GM12878 (cell line): ENCODE data around the gene NSG1. TPM values are rescaled to one million over a fixed set of nuclear protein-coding genes. Genes with fewer than 3 reads are reported as not detected.

ENCODE experiments used
- polyA plus RNA-seq, 11 experiments: library from polyadenylated mRNA; depleted of rRNA in 4 of 11; unstranded in 6 of 11; stranded (reverse) in 5 of 11; fragments of >200 nt; fragmentation: Nextera tagmentation in 4 of 11; fragmentation: Illumina TruSeq in 1 of 11; extraction: Ambion mirVana in 4 of 11; extraction: Trizol in 1 of 11; gene quantifications; 1 replicate in 1 of 11; 2 replicates in 10 of 11; pipeline versions ENCODE4 v1.2.1 to v1.2.3, GENCODE V29; 2011 to 2016; ENCODE audit warnings: inconsistent platforms in 2 of 11, missing spikeins in 2 of 11, low read depth in 1 of 11
- total RNA-seq, 4 experiments: library from RNA; depleted of rRNA in 3 of 4; stranded (reverse); fragments of >200 nt in 3 of 4; fragmentation: Illumina TruSeq in 1 of 4; extraction: Trizol in 1 of 4; gene quantifications; 2 replicates each; pipeline versions ENCODE4 v1.2.1 to v1.2.3, GENCODE V29; 2013 to 2021

Gene NSG1
- total and polyA plus RNA-seq, 10 of the 15 experiments (the other 5 are each of a cell fraction or from before 2014, with no cell fraction given): 0.03 to 0.19 (median 0.10) TPM; not detected in 5

Other genes starting within 250 kb of the NSG1 start
- not detected in 2 replicates for gene OTOP1, start 160.2 kb upstream of the NSG1 start, total RNA-seq (2014; rRNA removed)
- not detected in 2 replicates for gene OTOP1, start 160.2 kb upstream of the NSG1 start, total RNA-seq (2014; rRNA removed; fragmentation: Illumina TruSeq; extraction: Trizol)
- gene OTOP1, start 160.2 kb upstream of the NSG1 start, total RNA-seq (2021): not detected in 2 replicates
- not detected in 2 replicates for gene OTOP1, start 160.2 kb upstream of the NSG1 start, polyA plus RNA-seq (2011; rRNA removed)
- not detected in 2 replicates for gene OTOP1, start 160.2 kb upstream of the NSG1 start, polyA plus RNA-seq (2014; fragmentation: Illumina TruSeq; extraction: Trizol)
- gene OTOP1, start 160.2 kb upstream of the NSG1 start, polyA plus RNA-seq (2014; fragmentation: Nextera tagmentation; extraction: Ambion mirVana): not detected
- gene OTOP1, start 160.2 kb upstream of the NSG1 start, polyA plus RNA-seq (2014; rRNA removed): not detected in 2 replicates
- gene OTOP1, start 160.2 kb upstream of the NSG1 start, polyA plus RNA-seq (2016; fragmentation: Nextera tagmentation; extraction: Ambion mirVana): not detected
- gene TMEM128, start 138.9 kb upstream of the NSG1 start, total RNA-seq (2014; rRNA removed): 19.5 and 25.5 TPM in 2 replicates
- 16.4 and 17.0 TPM in 2 replicates for gene TMEM128, start 138.9 kb upstream of the NSG1 start, total RNA-seq (2014; rRNA removed; fragmentation: Illumina TruSeq; extraction: Trizol)
- gene TMEM128, start 138.9 kb upstream of the NSG1 start, total RNA-seq (2021): 16.1 and 16.9 TPM in 2 replicates
- gene TMEM128, start 138.9 kb upstream of the NSG1 start, polyA plus RNA-seq (2011; rRNA removed): 44.2 and 56.7 TPM in 2 replicates
- 15.5 and 15.6 TPM in 2 replicates for gene TMEM128, start 138.9 kb upstream of the NSG1 start, polyA plus RNA-seq (2014; fragmentation: Illumina TruSeq; extraction: Trizol)
- gene TMEM128, start 138.9 kb upstream of the NSG1 start, polyA plus RNA-seq (2014; fragmentation: Nextera tagmentation; extraction: Ambion mirVana): 10 to 100 TPM in 1 of 2 experiments, 1 to 10 TPM in 1; 9.3 to 18.2 TPM
- gene TMEM128, start 138.9 kb upstream of the NSG1 start, polyA plus RNA-seq (2014; rRNA removed): 22.7 and 28.0 TPM in 2 replicates
- gene TMEM128, start 138.9 kb upstream of the NSG1 start, polyA plus RNA-seq (2016; fragmentation: Nextera tagmentation; extraction: Ambion mirVana): 10 to 100 TPM; 29.0 to 31.8 TPM
- gene LYAR, start 96.9 kb upstream of the NSG1 start, total RNA-seq (2014; rRNA removed): 38.2 and 44.5 TPM in 2 replicates
- 75.1 and 85.4 TPM in 2 replicates for gene LYAR, start 96.9 kb upstream of the NSG1 start, total RNA-seq (2014; rRNA removed; fragmentation: Illumina TruSeq; extraction: Trizol)
- gene LYAR, start 96.9 kb upstream of the NSG1 start, total RNA-seq (2021): 36.5 and 38.6 TPM in 2 replicates
- gene LYAR, start 96.9 kb upstream of the NSG1 start, polyA plus RNA-seq (2011; rRNA removed): 18.6 and 25.3 TPM in 2 replicates
- gene LYAR, start 96.9 kb upstream of the NSG1 start, polyA plus RNA-seq (2014; fragmentation: Illumina TruSeq; extraction: Trizol): 81.8 and 82.0 TPM in 2 replicates
- gene LYAR, start 96.9 kb upstream of the NSG1 start, polyA plus RNA-seq (2014; fragmentation: Nextera tagmentation; extraction: Ambion mirVana): 10 to 100 TPM; 18.3 to 27.2 TPM
- gene LYAR, start 96.9 kb upstream of the NSG1 start, polyA plus RNA-seq (2014; rRNA removed): 37.0 and 42.1 TPM in 2 replicates
- 10 to 100 TPM; 55.6 to 64.4 TPM for gene LYAR, start 96.9 kb upstream of the NSG1 start, polyA plus RNA-seq (2016; fragmentation: Nextera tagmentation; extraction: Ambion mirVana)
- 3.9 and 4.2 TPM in 2 replicates for gene ZBTB49, start 96.9 kb upstream of the NSG1 start, total RNA-seq (2014; rRNA removed)
- gene ZBTB49, start 96.9 kb upstream of the NSG1 start, total RNA-seq (2014; rRNA removed; fragmentation: Illumina TruSeq; extraction: Trizol): 3.2 and 4.4 TPM in 2 replicates
- gene ZBTB49, start 96.9 kb upstream of the NSG1 start, total RNA-seq (2021): 3.0 and 4.4 TPM in 2 replicates
- gene ZBTB49, start 96.9 kb upstream of the NSG1 start, polyA plus RNA-seq (2011; rRNA removed): 4.3 and 4.5 TPM in 2 replicates
- gene ZBTB49, start 96.9 kb upstream of the NSG1 start, polyA plus RNA-seq (2014; fragmentation: Illumina TruSeq; extraction: Trizol): 4.8 and 5.5 TPM in 2 replicates
- gene ZBTB49, start 96.9 kb upstream of the NSG1 start, polyA plus RNA-seq (2014; fragmentation: Nextera tagmentation; extraction: Ambion mirVana): under 1 TPM; 0.37 TPM
- gene ZBTB49, start 96.9 kb upstream of the NSG1 start, polyA plus RNA-seq (2014; rRNA removed): 3.0 and 4.5 TPM in 2 replicates
- gene ZBTB49, start 96.9 kb upstream of the NSG1 start, polyA plus RNA-seq (2016; fragmentation: Nextera tagmentation; extraction: Ambion mirVana): 1 to 10 TPM; 3.8 to 4.0 TPM
- 21.3 and 22.0 TPM in 2 replicates for gene STX18, start 154.9 kb downstream of the NSG1 start, total RNA-seq (2014; rRNA removed)
- gene STX18, start 154.9 kb downstream of the NSG1 start, total RNA-seq (2014; rRNA removed; fragmentation: Illumina TruSeq; extraction: Trizol): 29.5 and 30.4 TPM in 2 replicates
- 25.5 and 26.0 TPM in 2 replicates for gene STX18, start 154.9 kb downstream of the NSG1 start, total RNA-seq (2021)
- gene STX18, start 154.9 kb downstream of the NSG1 start, polyA plus RNA-seq (2011; rRNA removed): 38.8 and 50.8 TPM in 2 replicates
- 46.6 and 48.9 TPM in 2 replicates for gene STX18, start 154.9 kb downstream of the NSG1 start, polyA plus RNA-seq (2014; fragmentation: Illumina TruSeq; extraction: Trizol)
- gene STX18, start 154.9 kb downstream of the NSG1 start, polyA plus RNA-seq (2014; fragmentation: Nextera tagmentation; extraction: Ambion mirVana): 10 to 100 TPM in 1 of 2 experiments, 1 to 10 TPM in 1; 8.2 to 13.6 TPM
- 29.6 and 32.7 TPM in 2 replicates for gene STX18, start 154.9 kb downstream of the NSG1 start, polyA plus RNA-seq (2014; rRNA removed)
- gene STX18, start 154.9 kb downstream of the NSG1 start, polyA plus RNA-seq (2016; fragmentation: Nextera tagmentation; extraction: Ambion mirVana): 10 to 100 TPM; 31.7 to 33.2 TPM